Measurements from ENCODE around the gene RGL4. TPM values are rescaled to one million over a fixed set of nuclear protein-coding genes. Genes with fewer than 3 reads are reported as not detected.

RGL4 gene
- total RNA-seq, 3 donors from 2014 or later (not counting 1 experiment from before 2014, with no cell fraction given) = 11.6 to 14.5 (median 12.7) TPM

GRCh38 chr22:23737696-23738095, 46.9 kb downstream of the RGL4 start:
- no peak overlapping the region for H3K4me3 ChIP-seq (ENCODE audit: low read length)
- H3K4me1 ChIP-seq (ENCODE audit: control insufficient read depth, insufficient read depth, low read length) = no peaks in the 10 kb centered on the region
- no peaks in the 10 kb centered on the region for H3K9me3 ChIP-seq (ENCODE audit: control insufficient read depth, insufficient read depth, low read length)
- Mint-ChIP-seq H3K27me3 (ENCODE audit: low read depth in 2 of 2) (no peaks in the 10 kb centered on the region), H3K4me3 (no peak overlapping the region), H3K4me1 (no peaks in the 10 kb centered on the region), H3K27ac (no peak overlapping the region), H3K9me3 (no peaks in the 10 kb centered on the region), H3K36me3 (no peaks in the 10 kb centered on the region)
- ATAC-seq = no peak
- DNase-seq = no peak
- peaks cover 9% of the 10 kb centered on the region for H3K36me3 ChIP-seq (ENCODE audit: control insufficient read depth, insufficient read depth, low read length)
- no peak overlapping the region for H3K27ac ChIP-seq (ENCODE audit: low read length)
- TF ChIP-seq, protein P1, sequence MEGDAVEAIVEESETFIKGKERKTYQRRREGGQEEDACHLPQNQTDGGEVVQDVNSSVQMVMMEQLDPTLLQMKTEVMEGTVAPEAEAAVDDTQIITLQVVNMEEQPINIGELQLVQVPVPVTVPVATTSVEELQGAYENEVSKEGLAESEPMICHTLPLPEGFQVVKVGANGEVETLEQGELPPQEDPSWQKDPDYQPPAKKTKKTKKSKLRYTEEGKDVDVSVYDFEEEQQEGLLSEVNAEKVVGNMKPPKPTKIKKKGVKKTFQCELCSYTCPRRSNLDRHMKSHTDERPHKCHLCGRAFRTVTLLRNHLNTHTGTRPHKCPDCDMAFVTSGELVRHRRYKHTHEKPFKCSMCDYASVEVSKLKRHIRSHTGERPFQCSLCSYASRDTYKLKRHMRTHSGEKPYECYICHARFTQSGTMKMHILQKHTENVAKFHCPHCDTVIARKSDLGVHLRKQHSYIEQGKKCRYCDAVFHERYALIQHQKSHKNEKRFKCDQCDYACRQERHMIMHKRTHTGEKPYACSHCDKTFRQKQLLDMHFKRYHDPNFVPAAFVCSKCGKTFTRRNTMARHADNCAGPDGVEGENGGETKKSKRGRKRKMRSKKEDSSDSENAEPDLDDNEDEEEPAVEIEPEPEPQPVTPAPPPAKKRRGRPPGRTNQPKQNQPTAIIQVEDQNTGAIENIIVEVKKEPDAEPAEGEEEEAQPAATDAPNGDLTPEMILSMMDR (IDR thresholded peaks at IDR 0.05) = no peak
- H3K27me3 ChIP-seq (ENCODE audit: control insufficient read depth, insufficient read depth, low read length) = no peaks in the 10 kb centered on the region
- intact Hi-C loops (cut with micrococcal nuclease) = no loop called here

DNA sequence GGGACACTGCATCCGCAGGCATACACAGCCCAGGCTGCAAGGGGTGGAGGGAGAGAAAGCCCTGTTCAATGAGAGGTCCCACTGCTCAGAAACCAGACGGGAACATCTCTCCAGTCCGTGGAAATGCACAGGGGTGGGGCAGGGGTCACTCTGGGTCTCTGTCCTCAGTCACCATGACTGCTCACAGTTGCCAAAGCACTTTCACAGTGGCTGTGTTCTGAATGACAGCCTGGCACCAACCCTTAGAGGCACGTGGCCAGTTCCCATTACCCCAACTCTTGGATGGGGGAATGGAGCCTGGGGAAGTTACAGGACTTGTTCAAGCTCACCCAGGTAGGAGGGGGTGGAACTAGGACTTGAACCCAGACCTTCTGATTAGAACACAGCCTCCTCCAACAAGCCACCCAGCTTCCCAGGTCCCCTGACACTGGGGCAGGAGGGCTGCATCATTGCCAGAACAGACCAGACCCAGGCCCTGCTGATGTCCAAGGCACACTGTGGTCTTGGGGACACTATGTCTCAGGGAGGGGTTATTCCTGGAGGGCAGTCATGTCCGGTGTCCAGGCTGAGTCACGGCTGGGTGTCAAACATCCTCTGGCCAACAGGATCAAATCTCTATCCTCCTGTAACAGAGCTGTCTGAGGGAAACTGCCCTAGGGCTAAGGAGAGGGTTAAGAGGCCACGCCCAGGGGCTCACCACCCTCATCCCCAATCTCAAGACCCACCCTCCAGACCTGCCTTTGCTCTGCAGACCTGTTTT, 51.9 kb downstream of the RGL4 start:
- no peak for DNase-seq
- H3K4me1 ChIP-seq (ENCODE audit: control insufficient read depth, insufficient read depth, low read length) = no peaks in the 10 kb centered on the region
- no peak for ATAC-seq
- peaks cover 12 to 19% of the 10 kb centered on the region in 2 donors for H3K4me1 Mint-ChIP-seq
- no peaks in the 10 kb centered on the region for H3K9me3 Mint-ChIP-seq
- H3K36me3 Mint-ChIP-seq = peaks cover 13% of the 10 kb centered on the region
- H3K4me3 ChIP-seq (ENCODE audit: low read length) = no peak overlapping the region
- H3K27me3 ChIP-seq (ENCODE audit: control insufficient read depth, insufficient read depth, low read length) = no peaks in the 10 kb centered on the region
- WGBS (ENCODE audit: insufficient coverage) = 96% methylated on average over 7 of the region's 7 CpGs
- no peaks in the 10 kb centered on the region for H3K9me3 ChIP-seq (ENCODE audit: control insufficient read depth, insufficient read depth, low read length)
- H3K36me3 ChIP-seq (ENCODE audit: control insufficient read depth, insufficient read depth, low read length) = peaks cover 28% of the 10 kb centered on the region
- TF ChIP-seq, protein P1 (IDR thresholded peaks at IDR 0.05) = no peak
- intact Hi-C loops (cut with micrococcal nuclease) = no loop called here
- H3K27me3 Mint-ChIP-seq (ENCODE audit: low read depth in 2 of 2) = no peaks in the 10 kb centered on the region
- H3K27ac Mint-ChIP-seq = no peak overlapping the region
- H3K27ac ChIP-seq (ENCODE audit: low read length) = no peak overlapping the region
- H3K4me3 Mint-ChIP-seq = no peak overlapping the region

- DNase-seq (no peak), ATAC-seq (no peak)
- TF ChIP-seq, protein P1 (IDR thresholded peaks at IDR 0.05) = no peak
- peaks cover 12 to 19% of the 10 kb centered on the region in 2 donors for H3K4me1 Mint-ChIP-seq
- no peak overlapping the region for H3K27ac Mint-ChIP-seq
- H3K4me3 Mint-ChIP-seq = no peak overlapping the region
- H3K36me3 Mint-ChIP-seq = peaks cover 13% of the 10 kb centered on the region
- no peaks in the 10 kb centered on the region for H3K9me3 ChIP-seq (ENCODE audit: control insufficient read depth, insufficient read depth, low read length)
- H3K27ac ChIP-seq (ENCODE audit: low read length) = no peak overlapping the region
- H3K27me3 ChIP-seq (ENCODE audit: control insufficient read depth, insufficient read depth, low read length) = no peaks in the 10 kb centered on the region
- H3K27me3 Mint-ChIP-seq (ENCODE audit: low read depth in 2 of 2) = no peaks in the 10 kb centered on the region
- WGBS (ENCODE audit: insufficient coverage) = 96% methylated on average over 2 of the region's 2 CpGs
- intact Hi-C loops (cut with micrococcal nuclease) = no loop called here
- peaks cover 28% of the 10 kb centered on the region for H3K36me3 ChIP-seq (ENCODE audit: control insufficient read depth, insufficient read depth, low read length)
- H3K4me3 ChIP-seq (ENCODE audit: low read length) = no peak overlapping the region
- H3K9me3 Mint-ChIP-seq = no peaks in the 10 kb centered on the region
- no peaks in the 10 kb centered on the region for H3K4me1 ChIP-seq (ENCODE audit: control insufficient read depth, insufficient read depth, low read length)
These were observed 52.5 kb downstream of the RGL4 start for GRCh38 chr22:23743303-23743705.

- no peaks in the 10 kb centered on the region for H3K27me3 Mint-ChIP-seq (ENCODE audit: low read depth in 2 of 2)
- H3K27ac Mint-ChIP-seq = no peak overlapping the region
- H3K9me3 Mint-ChIP-seq = no peaks in the 10 kb centered on the region
- Histone ChIP-seq H3K4me1 (ENCODE audit: control insufficient read depth, insufficient read depth, low read length) (no peaks in the 10 kb centered on the region), H3K27me3 (ENCODE audit: control insufficient read depth, insufficient read depth, low read length) (no peaks in the 10 kb centered on the region), H3K9me3 (ENCODE audit: control insufficient read depth, insufficient read depth, low read length) (no peaks in the 10 kb centered on the region), H3K4me3 (ENCODE audit: low read length) (no peak overlapping the region), H3K27ac (ENCODE audit: low read length) (no peak overlapping the region), H3K36me3 (ENCODE audit: control insufficient read depth, insufficient read depth, low read length) (peaks cover 28% of the 10 kb centered on the region)
- no peak for DNase-seq
- peaks cover 12 to 19% of the 10 kb centered on the region in 2 donors for H3K4me1 Mint-ChIP-seq
- no peak overlapping the region for H3K4me3 Mint-ChIP-seq
- intact Hi-C loops (cut with micrococcal nuclease) = no loop called here
- TF ChIP-seq, protein P1 (IDR thresholded peaks at IDR 0.05) = no peak
- WGBS (ENCODE audit: insufficient coverage) = 98% methylated on average over 13 of the region's 13 CpGs
- ATAC-seq = no peak
- peaks cover 13% of the 10 kb centered on the region for H3K36me3 Mint-ChIP-seq
These were observed 53.2 kb downstream of the RGL4 start for GRCh38 chr22:23744001-23744400.
